T-helper 1 cell (primary cell): ENCODE results near the gene MMP3.

Experiments
- DNase-seq, 5 donors: peaks; one replicate each; pipeline ENCODE4 v3.0.0-alpha.2; 2012 to 2020

The MMP3 gene

GRCh38 chr11:102788334-102788995 is 54.9 kb downstream of the MMP3 start:
- DNase-seq = no peak
